ENCODE data around the gene TMEM88.

DNA sequence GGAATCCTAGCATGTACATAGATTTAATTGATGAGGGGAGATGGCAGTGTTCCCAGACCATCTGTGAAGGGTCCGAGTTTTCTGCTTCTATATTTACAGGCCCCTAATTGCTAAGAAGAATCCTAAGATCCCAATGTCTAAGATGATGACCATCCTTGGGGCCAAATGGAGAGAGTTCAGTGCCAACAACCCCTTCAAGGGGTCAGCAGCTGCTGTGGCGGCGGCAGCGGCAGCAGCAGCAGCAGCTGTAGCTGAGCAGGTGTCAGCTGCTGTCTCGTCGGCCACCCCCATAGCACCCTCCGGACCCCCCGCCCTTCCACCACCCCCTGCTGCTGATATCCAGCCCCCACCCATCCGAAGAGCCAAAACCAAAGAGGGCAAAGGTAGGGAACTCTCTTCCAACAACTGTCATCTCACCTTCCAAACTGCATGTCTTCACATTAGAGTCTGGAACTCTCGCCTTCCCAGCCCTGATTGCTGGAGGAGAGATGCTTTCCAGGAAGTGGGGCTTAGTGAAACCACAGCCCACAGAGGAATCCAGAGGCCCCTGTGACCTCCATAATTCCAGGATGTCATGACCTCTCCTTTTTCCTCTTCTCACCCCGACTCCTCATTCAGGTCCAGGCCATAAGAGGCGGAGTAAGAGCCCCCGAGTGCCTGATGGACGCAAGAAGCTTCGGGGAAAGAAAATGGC is 38.5 kb downstream of the TMEM88 start:
- TF ChIP-seq EZH2 (IDR thresholded peaks at IDR 0.05; ENCODE audit: insufficient read depth, poor library complexity, severe bottlenecking) (no peak), EZH2phosphoT487 (IDR thresholded peaks at IDR 0.05; ENCODE audit: insufficient read depth, low read depth) (no peak)
